ENCODE results near the gene GGACT.
"Not testable (repeated sequence)": the region's sequence is repeated elsewhere in the genome, so short reads cannot be mapped to it uniquely, and the experiment has no call there.

GGACT gene

GRCh38 chr13:100588331-100589177 lies at the start of gene GGACT:
GGACT (minus strand) TSS chr13:100588789; CDS start chr13:100532591, 56,198 bp downstream.
- peak; percentile 90 for DNase-seq

- DNase-seq = no peak
These were observed 49.2 kb upstream of the GGACT start for GRCh38 chr13:100637796-100638195.

GRCh38 chr13:100637380-100637779 lies 48.8 kb upstream of the GGACT start:
- DNase-seq = no peak

- no peak for DNase-seq
These were observed 47.9 kb upstream of the GGACT start for GRCh38 chr13:100636441-100636840.

- DNase-seq = no peak
These were observed 47.4 kb upstream of the GGACT start for GRCh38 chr13:100636004-100636403.

- DNase-seq = no peak
These were observed 46.1 kb upstream of the GGACT start for GRCh38 chr13:100634696-100635095.

GRCh38 chr13:100633461-100633860 lies 44.9 kb upstream of the GGACT start:
- no peak for DNase-seq

GRCh38 chr13:100630555-100630954 lies 42.0 kb upstream of the GGACT start:
- DNase-seq = no peak

- DNase-seq = no peak
These were observed 38.5 kb upstream of the GGACT start for GRCh38 chr13:100627120-100627519.

GRCh38 chr13:100625447-100625846 lies 36.9 kb upstream of the GGACT start:
- DNase-seq = no peak

GRCh38 chr13:100620792-100621191 lies 32.2 kb upstream of the GGACT start:
- no peak for DNase-seq

GRCh38 chr13:100619940-100620339 lies 31.4 kb upstream of the GGACT start:
- DNase-seq = no peak

- DNase-seq = not testable (repeated sequence)
These were observed 30.3 kb upstream of the GGACT start for GRCh38 chr13:100618897-100619296.

GRCh38 chr13:100613031-100613430 lies 24.4 kb upstream of the GGACT start:
- no peak for DNase-seq

- DNase-seq = no peak
These were observed 23.3 kb upstream of the GGACT start for GRCh38 chr13:100611678-100612492.

- DNase-seq = no peak
These were observed 22.1 kb upstream of the GGACT start for GRCh38 chr13:100610391-100611347.

- DNase-seq = peak; percentile 32
These were observed 20.3 kb upstream of the GGACT start for GRCh38 chr13:100608906-100609305.

- no peak for DNase-seq
These were observed 19.9 kb upstream of the GGACT start for GRCh38 chr13:100608489-100608888.

GRCh38 chr13:100604918-100605710 lies 16.5 kb upstream of the GGACT start:
- DNase-seq = no peak

GRCh38 chr13:100602493-100603111 lies 14.0 kb upstream of the GGACT start:
- no peak for DNase-seq

GRCh38 chr13:100601716-100602115 lies 13.1 kb upstream of the GGACT start:
- DNase-seq = no peak
